GM04504 (cell line): Measurements from ENCODE around the gene DARS1.
"Not testable (repeated sequence)": the region's sequence is repeated elsewhere in the genome, so short reads cannot be mapped to it uniquely, and the experiment has no call there.

ENCODE experiments used
- DNase-seq: peaks from one replicate; pipeline ENCODE4 v3.0.0-alpha.2; 2012; ENCODE audit warnings: low read depth

DARS1 gene

DNA sequence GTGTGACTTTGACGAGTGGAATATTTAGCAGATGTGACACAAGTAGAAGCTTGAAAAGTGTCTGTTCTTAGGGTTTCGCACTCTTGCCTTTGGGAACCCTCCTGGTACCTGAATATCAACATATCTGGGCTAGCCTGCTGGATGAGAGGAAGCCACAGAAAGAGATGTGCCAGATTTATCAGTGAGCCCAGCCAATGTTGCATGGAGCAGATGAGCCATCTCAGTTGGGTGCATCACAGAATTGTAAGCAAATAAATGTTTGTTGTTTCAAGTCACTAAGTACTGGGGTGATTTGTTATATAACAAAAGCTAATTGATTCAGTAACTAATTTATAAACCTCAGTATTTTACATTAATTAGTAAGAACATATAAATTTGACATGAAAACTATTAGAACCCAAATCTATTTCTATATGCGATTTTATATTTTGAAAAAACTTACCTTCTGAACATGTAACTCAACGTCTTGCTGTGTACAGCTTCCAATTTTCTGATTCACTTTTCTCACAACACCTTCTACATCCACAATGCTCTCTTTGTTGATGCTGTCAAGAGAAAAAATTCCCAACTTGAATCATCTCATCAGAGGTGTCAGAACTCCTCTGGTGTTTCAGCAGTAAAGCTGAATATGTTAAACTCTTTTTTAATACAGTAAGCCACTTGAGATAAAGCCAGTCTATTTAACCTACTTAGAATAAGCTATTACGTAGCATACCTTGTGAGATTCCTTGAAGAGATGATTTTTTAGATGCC is 42.3 kb downstream of the DARS1 start:
- no peak for DNase-seq

DNA sequence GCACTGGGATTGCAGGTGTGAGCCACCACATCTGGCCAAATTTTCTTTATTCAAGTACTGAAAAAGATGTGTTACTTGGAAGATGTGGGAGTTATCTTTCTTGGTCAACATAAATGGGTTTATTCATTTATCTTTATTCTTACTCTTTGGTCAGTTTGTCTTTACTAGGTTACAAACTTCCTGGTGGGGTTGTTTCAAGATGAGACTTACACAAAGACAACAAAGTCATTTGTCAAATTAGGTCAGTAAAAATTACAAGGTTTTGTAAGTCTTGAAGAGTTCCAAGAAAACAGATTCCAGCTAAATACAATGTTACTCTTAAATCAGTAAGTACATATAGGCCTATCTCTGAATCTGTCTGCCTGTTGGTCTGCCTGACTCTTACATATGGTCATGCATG is 48.9 kb downstream of the DARS1 start:
- no peak for DNase-seq

DNA sequence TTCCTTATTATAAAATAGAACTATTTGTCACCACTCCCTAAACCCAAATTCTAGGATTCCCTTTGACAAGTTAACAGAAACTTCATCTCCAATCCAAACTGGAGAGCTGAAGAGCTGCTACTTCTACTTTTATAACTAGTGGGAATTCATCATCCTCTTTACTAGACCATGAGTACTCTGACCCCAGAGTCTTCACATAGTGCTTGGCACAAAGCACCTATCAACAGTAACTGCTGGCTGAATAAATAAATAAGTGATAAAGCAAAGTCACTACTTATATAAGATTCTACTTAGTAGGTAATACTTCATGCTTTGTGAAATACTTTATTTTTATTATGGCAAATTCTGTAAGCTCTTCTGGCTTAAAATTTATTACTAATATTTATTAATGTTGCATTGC is 49.5 kb downstream of the DARS1 start:
- DNase-seq = no peak

DNA sequence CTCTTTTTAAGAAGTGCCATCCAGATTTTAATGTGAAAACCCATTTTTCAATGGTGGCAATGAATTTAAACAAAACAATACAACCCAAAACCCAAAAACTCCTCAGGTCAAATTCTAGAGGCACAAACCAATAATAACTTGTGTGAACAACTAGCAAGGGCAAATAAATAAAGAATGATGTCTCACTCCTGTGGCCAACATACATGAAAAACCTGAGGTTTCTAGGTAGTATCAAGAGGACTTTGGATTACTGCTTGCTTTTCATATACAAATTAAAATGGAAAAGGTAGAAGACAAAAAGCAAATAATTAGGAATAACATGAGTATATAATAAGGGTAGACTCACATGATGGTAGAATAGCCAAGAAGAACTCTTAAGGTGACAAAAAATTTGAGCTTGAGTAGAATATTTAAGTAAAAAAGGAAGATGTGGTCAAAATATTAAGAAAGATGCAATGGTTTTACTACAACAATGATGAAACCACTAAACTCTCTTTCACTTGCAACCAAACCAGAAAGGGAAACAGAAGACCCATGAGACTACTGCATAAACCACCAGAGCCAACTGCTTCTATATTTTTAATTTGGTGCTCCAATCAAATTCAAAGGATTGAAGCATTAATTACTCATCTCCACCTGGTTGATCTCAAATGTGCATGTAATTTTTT is 53.5 kb downstream of the DARS1 start:
- no peak for DNase-seq

DNA sequence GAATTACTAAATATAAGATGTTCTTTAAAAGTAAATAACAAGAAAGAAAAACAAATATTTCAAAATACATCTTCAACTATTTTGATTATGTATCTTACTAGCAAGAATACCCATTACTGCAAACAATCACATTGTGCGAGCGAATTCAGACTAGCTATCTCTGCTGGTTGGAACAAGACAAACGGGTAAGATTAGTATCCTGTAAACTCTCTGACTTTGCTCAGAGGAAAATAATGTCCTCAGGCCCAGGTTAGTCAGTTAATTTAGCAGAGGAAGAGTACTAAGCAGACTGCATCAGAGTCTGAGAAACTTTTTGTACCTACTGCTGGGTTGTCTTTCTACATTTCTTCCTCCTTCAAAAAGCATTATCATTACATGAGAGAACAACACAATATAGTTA is 58.8 kb downstream of the DARS1 start:
- DNase-seq = no peak

DNA sequence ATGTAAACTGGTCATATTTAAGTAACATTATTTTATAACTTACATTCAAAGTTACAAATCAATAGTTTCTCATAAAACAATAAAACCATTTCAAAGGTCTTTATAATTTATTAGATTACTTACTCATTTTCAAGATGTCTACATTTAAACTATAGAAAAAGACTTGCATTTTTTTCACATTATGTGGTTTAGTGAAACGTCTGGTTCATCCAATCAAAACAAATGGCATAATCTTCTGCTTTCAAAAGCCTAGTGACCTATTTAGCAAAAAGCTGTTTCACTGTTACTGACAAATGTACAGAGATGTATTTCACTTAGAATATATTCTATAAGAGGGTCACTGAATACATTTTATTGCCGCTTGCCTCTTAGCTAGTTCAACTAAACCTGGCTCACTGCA is 59.9 kb downstream of the DARS1 start:
- no peak for DNase-seq

DNA sequence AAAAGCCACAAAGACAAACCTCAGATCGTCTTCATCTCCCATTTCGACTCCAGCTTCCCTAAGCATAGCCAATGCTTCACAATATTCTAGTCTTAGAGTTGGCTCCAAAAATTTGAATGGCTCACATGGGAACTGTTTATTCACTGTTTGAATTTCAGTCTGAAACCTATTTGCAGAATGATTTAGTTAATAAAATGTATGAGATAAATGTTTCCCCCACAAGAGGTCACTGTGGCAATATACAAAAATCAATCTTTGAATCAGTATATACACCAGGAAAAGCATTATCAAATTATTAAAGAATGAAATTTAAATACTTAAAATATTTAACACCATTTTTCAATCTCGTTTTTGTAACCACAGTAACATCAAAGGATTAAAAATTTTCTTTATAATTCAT is 69.2 kb downstream of the DARS1 start:
- DNase-seq = no peak

DNA sequence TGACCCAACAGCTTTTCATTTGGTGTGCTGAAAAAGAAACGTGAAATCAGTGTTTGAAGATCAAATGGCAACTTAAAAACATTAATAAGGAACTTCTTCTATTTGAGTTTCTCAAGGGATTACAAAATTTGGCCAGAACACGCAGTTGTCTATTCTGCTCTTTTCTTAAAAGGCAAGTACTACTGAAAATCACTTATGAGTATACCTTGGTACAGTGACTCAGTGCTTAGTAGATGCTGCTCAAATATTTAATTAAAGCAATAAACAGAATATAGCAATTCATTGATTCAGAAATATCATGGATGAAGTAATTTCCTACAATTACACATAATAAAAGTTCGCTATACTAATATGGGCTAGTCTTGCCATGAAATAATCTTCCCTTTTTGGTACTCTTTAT is 70.9 kb downstream of the DARS1 start:
- no peak for DNase-seq

DNA sequence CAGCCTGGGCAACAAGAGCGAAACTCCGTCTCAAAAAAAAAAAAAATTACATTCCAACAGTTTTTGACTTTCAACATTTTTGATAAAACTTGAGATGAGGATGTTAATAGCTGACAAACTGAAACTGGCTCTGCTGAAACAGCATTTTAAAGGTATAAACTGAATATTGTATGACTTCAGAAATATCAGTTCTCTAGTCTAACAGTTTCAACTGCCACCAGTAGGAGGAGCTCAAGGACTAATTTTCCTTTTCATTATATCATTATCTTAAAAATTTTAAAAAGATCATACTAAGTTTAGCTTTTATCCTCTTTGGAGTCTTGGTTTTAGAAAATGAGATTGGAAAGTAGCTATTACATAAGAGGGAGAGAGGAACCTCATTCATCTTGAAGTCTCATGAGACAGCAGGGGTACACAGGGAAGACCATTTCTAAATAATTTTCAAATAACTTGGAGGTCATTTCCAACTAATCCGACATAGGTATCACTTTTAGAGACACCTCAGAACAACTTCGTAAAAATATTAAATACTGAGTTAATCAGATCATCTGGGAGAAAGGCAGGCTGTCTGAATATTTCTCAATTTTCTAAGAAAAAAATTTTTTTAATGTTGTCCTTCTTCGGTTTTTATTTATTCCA is 71.6 kb downstream of the DARS1 start:
- DNase-seq = no peak

DNA sequence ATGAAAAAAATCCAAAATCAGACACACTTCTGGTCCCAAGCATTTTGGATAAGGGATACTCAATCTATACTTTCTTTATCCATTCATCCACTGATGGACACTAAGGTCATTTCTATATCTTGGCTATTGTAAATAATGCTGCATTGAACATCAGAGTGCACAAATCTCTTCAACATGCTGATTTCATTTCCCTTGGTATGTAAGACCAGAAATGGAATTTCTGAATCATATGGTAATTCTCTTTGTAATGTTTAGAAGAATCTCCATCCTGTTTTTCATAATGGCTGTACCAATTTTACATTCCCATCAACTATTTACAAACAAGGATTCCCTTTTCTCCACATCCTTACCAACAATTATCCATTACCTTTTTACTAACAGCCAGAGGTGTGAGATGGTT is 75.5 kb downstream of the DARS1 start:
- DNase-seq = no peak

DNA sequence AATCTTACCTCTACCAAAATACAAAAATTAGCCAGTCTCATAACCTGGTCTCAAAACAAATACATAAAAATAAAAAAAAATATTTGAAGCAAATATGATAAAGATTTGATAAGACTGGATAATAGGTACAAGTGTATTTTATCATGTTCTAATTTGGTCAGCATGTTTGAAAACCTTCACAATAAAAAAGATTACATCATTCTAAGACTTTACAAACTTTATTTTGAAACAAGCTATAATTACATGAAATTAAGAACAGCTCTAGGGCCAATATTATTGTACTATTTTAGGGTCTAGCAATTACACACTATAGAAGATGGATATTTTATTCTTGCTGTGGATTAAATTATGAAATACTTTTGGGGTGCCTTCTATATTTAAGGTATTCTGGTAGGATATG is 79.7 kb downstream of the DARS1 start:
- no peak for DNase-seq

DNA sequence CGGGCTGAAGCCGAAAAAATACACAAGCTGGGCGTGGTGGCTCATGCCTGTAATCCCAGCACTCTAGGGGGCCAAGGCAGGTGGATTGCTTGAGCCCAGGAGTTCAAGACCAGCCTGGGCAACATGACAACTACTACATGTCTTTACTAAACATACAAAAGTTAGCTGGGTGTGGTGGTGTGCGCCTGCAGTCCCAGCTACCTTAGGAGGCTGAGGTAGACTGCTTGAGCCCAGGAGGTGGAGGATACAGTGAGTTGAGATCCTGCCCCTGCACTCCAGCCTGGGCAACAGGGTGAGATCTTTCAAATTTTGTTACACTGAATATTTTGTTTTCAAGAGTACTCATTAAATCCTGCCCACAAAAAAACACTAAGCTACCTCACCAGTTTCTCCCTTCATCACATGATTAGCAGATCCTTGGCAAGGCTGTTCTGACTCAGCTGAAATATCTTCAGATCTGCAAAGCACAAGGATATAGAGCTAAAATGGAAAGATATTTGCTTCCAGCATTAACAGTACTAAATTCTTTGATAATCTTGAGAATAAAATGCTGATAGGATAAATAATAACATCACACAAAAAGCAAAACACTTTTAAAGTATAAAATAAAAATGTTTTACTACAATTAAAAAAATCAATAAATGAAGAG is 81.0 kb downstream of the DARS1 start:
- DNase-seq = peak; percentile 24

DNA sequence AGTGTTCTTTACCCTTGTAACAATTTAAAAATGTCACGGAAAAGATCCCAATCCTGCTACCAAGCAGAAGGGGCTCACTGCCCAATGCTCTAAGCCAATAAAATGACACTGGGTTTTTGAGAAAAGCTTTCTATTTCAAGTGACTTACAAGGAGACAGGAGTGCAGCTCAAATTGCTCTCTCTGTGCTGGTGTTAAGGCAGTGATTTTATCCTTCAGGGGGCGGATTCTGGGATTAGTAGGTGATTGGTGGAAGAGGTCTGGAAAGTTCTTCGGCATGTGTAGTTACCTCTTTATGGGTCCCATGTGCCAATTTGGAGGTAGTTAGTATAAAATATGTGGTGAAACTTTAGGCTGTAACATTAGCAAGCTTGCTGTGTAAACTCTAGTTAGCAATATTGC is 81.8 kb downstream of the DARS1 start:
- DNase-seq = no peak

DNA sequence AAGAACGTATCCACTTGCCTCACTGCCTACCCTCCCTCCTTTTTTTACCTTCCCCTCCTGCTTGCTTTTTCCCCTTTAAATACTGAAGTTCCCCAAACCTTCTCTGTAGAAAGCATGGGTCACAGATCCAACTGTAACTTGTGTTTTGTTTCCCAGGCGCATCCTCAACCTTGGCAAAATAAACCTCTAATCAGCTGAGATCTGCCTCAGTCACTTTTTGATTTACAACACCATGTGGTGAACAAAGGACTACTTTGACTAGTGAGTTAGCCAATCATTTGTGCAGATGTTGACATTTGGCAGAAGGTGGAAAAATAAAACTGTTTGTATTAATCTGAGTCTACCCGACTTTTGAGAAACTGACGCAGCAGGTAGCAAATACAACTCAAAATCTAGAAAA is 85.9 kb downstream of the DARS1 start:
- DNase-seq = peak; percentile 7

DNA sequence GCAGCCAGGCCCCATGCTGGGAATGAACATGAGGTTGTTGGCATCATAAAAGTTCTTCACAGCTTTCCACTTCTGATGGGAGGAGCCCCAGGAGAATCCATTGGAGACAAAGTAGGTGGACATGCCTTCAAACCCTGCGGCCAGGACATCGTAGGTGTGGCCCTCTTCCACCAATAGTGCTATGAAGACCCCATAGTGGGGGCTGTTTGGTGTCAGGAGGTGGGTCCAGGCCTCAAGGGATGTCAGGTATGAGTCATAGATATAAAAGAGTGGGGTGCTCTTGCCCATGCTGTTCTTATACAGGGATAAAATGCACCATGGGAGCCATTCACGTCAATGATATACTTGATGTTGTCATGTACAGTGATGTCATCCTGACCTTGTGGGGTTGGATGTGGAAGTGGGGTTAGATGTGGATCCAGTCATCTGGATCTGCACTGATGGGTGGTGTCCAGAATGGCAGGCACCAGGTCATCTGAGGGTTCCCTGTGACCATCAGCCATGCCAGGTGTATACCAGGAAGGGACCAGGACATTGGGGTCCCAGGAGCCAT is 87.1 kb downstream of the DARS1 start:
- no peak for DNase-seq

DNA sequence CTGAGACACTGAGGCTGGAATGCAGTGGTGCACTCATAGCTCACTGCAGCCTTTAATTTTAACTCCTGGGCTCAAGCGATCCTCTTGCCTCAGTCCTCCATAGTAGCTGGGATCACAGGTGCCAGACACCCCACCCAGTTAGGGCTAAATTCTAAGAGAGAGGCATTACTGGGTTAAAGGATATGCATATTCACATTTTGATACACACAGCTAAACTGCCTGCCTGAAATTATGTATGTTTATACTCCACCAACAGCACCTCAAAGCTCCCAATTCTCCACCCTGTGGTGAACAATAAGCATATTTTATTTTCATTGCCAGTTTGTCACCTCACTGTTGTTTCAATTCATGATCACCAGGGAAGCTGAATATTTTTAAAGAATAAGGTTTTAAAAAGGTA is 90.5 kb downstream of the DARS1 start:
- no peak for DNase-seq

DNA sequence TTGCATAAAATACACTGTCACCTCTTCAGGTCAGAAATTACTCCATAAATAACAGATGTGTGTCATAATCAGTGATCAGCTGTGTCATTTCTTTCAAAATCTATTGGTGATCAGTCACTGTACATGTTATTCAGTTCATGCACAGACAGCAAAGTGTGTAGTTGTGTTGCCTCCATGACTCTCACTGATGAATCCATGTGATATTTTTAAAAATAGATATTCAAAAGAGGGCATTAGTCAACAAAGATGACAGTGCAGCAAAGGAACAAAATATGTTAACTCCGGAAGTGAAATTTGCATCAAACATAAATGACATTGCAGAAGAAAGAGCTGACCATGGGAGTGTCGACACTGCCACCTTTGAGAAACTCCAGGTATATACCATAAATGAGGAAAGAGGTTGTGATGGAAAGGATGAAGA is 92.0 kb downstream of the DARS1 start:
- no peak for DNase-seq

DNA sequence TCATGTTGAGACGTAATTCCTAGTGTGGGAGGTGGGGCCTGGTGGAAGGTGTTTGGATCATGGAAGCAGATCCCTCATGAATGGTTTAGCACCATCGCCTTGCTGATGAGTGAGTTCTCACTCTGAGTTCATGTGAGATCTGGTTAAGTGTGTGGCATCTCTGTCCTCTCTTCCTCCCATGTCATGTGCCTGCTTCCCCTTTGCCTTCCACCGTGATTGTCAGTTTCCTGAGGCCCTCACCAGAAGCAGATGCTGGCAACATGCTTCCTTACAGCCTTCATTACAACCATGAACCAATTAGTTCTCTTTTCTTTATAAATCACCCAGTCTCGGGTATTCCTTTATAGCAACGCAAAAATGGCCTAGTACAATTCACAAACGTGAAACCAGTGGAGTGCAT is 94.6 kb downstream of the DARS1 start:
- DNase-seq = no peak

DNA sequence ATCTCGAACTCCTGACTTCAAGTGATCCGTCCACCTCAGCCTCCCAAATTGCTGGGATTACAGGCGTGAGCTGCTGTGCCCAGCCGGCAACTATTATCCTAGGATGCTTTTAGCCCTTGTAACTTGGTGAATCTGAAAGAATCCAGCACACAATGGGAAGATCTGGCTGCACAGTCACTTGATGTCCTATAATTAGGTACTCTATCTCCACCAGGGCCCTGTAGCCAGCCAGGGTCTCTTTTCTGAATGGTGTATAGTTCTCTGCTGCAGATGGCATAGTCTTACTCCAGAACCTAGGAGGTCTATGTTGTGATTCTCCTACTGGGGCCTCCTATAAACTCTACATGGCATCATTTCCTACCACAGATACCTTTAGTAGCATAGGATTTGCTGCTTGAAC is 95.3 kb downstream of the DARS1 start:
- DNase-seq = no peak

DNA sequence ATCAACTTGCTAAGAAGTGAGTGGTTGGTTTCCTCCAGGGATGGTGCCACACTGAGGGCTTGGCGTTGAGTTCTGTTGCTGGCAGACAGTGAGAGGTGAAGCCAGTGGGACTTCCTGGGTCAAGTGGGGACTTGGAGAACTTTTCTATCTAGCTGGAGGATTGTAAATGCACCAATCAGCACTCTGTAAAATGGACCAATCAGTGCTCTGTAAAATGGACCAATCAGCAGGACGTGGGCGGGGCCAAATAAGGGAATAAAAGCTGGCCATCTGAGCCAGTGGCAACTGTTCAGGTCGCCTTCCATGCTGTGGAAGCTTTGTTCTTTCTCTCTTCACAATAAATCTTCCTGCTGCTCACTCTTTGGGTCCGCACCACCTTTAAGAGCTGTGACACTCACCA is 96.8 kb downstream of the DARS1 start:
- not testable (repeated sequence) for DNase-seq

DNA sequence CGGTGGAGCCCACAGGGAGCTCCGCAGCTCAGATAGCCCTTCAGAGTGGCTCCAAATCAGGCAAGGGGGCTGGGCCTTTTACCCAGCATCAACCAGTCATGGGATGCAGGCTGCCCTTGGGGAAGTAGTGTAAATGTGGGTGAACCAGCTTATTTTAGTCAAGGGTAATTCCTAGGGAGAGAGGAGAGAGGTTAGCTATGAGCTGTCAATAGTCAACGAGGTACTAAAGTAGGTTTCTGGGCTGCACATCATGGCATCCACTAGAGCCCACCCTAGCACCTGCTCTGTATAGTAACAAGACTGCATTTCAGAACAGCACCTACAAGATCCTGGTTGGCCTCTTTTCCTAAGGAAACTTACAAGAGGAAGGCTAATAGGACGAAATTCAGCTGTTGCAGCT is 99.7 kb downstream of the DARS1 start:
- DNase-seq = no peak

DNA sequence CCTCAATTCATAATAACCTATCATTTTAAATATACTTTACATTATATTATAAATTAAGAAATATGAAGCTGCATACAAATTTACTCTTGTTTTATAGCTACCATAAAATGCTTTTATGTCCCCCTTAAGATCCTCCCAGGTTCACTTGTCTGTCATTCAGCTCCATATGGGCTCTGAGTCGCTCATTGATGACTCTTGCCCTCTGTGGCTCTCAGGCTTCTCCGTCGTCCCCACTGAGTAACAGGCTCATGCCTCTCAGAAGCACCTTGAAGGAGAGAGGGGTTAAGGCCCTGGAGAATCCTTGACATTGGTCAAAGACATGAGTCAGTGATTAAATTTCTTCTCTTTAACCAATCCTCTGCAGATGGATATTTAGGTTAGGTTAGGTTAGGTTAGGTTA is 103.0 kb downstream of the DARS1 start:
- no peak for DNase-seq

DNA sequence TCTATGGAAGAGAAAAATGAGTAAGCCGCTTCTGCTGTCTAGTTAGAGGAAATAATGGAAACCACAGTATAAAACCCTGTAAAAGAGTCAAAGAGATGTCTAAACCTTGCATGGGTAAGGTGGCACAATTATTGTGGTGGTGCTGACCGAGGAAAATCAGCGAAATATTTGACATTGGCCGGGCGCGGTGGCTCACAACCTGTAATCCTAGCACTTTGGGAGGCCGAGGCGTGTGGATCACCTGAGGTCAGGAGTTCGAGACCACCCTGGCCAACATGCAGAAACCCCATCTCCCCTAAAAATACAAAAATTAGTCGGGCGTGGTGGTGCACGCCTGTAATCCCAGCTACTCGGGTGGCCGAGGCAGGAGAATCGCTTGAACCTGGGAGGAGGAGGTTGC is 108.7 kb downstream of the DARS1 start:
- not testable (repeated sequence) for DNase-seq
